GM12878 (cell line): Measurements from ENCODE around the gene NHEJ1.

Experiments
- CBFB ChIP-seq: IDR thresholded peaks from 2 replicates; pipeline ENCODE4 v1.6.1; 2016; ENCODE audit warnings: antibody characterized with exemption, low read depth
- CHD1 ChIP-seq: IDR thresholded peaks from 2 replicates; pipeline ENCODE4 v1.6.1; 2012; ENCODE audit warnings: low read depth, low read length, improper control_type of control experiment
- EZH2 ChIP-seq: IDR thresholded peaks from 2 replicates; pipeline ENCODE4 v1.6.1; 2012; ENCODE audit warnings: low read depth, mild to moderate bottlenecking, control low read depth, inconsistent platforms, low read length, borderline replicate concordance; ENCODE audit not compliant: control insufficient read depth
- FOS ChIP-seq: IDR thresholded peaks from 3 replicates; pipeline ENCODE4 v1.6.1; 2011; ENCODE audit warnings: borderline replicate concordance; ENCODE audit not compliant: insufficient read length; ENCODE audit errors: extremely low read depth
- GABPA ChIP-seq: IDR thresholded peaks from 2 replicates; pipeline ENCODE4 v1.6.1; 2014; ENCODE audit warnings: antibody characterized with exemption, low read depth, mild to moderate bottlenecking, inconsistent platforms
- MYC ChIP-seq: IDR thresholded peaks from 2 replicates; pipeline ENCODE4 v1.6.1; 2011; ENCODE audit warnings: mild to moderate bottlenecking, low read length, moderate library complexity, inconsistent platforms; ENCODE audit not compliant: insufficient read depth, insufficient replicate concordance, insufficient read length, severe bottlenecking
- POLR2A ChIP-seq: IDR thresholded peaks from 2 replicates; pipeline ENCODE4 v1.6.1; 2011; ENCODE audit warnings: low read depth, mild to moderate bottlenecking, low read length
- SUZ12 ChIP-seq: fragments of 200-600 bp; sonication (generic); IDR thresholded peaks from one replicate; pipeline ENCODE4 v1.6.1; 2018; ENCODE audit warnings: antibody characterized with exemption, mild to moderate bottlenecking; ENCODE audit not compliant: unreplicated experiment
- ZNF384 ChIP-seq: IDR thresholded peaks from 2 replicates; pipeline ENCODE4 v1.6.1; 2012; ENCODE audit warnings: low read depth, mild to moderate bottlenecking, low read length, improper control_type of control experiment, borderline replicate concordance
- TF ChIP-seq, protein P1 (sequence below): IDR thresholded peaks from 2 replicates; pipeline ENCODE4 v1.6.1; 2012; ENCODE audit warnings: mild to moderate bottlenecking, low read depth, low read length
- TF ChIP-seq, protein P2 (sequence below): IDR thresholded peaks from 2 replicates; pipeline ENCODE4 v1.6.1; 2011; ENCODE audit warnings: borderline replicate concordance, low read depth, mild to moderate bottlenecking, moderate library complexity, mixed read lengths, low read length; ENCODE audit not compliant: insufficient read depth; ENCODE audit errors: extremely low read length
- TF ChIP-seq, protein P3 (sequence below): IDR thresholded peaks from 2 replicates; pipeline ENCODE4 v1.6.1; 2012; ENCODE audit warnings: low read depth, low read length, improper control_type of control experiment

DNA sequence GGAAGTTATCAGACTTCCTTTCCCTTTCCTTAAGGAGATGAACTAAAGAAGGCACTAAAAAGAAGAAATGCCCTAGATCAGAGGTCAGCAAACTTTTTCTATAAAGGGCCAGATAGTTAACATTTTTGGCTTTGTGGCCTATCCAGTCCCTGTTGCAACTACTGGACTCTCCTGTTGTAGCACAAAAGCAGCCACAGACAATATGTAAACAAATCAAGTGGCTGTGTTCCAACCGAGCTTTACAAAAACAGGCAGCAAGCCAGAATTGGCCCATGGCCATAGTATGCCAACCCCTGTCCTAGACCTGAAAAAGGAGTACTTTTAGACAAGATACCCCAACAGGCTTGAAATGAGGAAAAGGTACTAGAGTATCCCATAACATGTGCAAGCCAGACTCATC, 10.9 kb downstream of the NHEJ1 start:
- TF ChIP-seq, protein P1, sequence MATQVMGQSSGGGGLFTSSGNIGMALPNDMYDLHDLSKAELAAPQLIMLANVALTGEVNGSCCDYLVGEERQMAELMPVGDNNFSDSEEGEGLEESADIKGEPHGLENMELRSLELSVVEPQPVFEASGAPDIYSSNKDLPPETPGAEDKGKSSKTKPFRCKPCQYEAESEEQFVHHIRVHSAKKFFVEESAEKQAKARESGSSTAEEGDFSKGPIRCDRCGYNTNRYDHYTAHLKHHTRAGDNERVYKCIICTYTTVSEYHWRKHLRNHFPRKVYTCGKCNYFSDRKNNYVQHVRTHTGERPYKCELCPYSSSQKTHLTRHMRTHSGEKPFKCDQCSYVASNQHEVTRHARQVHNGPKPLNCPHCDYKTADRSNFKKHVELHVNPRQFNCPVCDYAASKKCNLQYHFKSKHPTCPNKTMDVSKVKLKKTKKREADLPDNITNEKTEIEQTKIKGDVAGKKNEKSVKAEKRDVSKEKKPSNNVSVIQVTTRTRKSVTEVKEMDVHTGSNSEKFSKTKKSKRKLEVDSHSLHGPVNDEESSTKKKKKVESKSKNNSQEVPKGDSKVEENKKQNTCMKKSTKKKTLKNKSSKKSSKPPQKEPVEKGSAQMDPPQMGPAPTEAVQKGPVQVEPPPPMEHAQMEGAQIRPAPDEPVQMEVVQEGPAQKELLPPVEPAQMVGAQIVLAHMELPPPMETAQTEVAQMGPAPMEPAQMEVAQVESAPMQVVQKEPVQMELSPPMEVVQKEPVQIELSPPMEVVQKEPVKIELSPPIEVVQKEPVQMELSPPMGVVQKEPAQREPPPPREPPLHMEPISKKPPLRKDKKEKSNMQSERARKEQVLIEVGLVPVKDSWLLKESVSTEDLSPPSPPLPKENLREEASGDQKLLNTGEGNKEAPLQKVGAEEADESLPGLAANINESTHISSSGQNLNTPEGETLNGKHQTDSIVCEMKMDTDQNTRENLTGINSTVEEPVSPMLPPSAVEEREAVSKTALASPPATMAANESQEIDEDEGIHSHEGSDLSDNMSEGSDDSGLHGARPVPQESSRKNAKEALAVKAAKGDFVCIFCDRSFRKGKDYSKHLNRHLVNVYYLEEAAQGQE: no peak
- TF ChIP-seq GABPA (no peak), POLR2A (no peak), ZNF384 (no peak), CBFB (no peak), CHD1 (no peak), EZH2 (no peak), SUZ12 (no peak), FOS (no peak), MYC (no peak)
- TF ChIP-seq, protein P2, sequence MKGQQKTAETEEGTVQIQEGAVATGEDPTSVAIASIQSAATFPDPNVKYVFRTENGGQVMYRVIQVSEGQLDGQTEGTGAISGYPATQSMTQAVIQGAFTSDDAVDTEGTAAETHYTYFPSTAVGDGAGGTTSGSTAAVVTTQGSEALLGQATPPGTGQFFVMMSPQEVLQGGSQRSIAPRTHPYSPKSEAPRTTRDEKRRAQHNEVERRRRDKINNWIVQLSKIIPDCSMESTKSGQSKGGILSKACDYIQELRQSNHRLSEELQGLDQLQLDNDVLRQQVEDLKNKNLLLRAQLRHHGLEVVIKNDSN: no peak
- TF ChIP-seq, protein P3, sequence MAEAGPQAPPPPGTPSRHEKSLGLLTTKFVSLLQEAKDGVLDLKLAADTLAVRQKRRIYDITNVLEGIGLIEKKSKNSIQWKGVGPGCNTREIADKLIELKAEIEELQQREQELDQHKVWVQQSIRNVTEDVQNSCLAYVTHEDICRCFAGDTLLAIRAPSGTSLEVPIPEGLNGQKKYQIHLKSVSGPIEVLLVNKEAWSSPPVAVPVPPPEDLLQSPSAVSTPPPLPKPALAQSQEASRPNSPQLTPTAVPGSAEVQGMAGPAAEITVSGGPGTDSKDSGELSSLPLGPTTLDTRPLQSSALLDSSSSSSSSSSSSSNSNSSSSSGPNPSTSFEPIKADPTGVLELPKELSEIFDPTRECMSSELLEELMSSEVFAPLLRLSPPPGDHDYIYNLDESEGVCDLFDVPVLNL: no peak
